Right atrium auricular region (tissue), 2 donors: ENCODE measurements around the gene MYF6. TPM values are rescaled to one million over a fixed set of nuclear protein-coding genes. Genes with fewer than 3 reads are reported as not detected.

Experiments used
- DNase-seq: peaks from one replicate; pipeline ENCODE4 v3.0.0-alpha.2; 2019; ENCODE audit warnings: low spot score
- H3K27ac ChIP-seq, 2 donors: fragments of 200-600 bp; sonication (generic); 1 replicate in 1 of 2; 2 replicates in 1 of 2; pipeline ENCODE4 v1.5.1; 2016 to 2019
- H3K27me3 ChIP-seq, 2 donors: fragments of 200-600 bp; sonication (generic); one replicate each; pipeline versions ENCODE4 v1.5.1 to v1.6.0; 2017 to 2019
- H3K36me3 ChIP-seq: fragments of 200-600 bp; sonication (generic); one replicate; pipeline ENCODE4 v1.5.1; 2016
- H3K4me1 ChIP-seq, 2 donors: fragments of 200-600 bp; sonication (generic); one replicate each; pipeline versions ENCODE4 v1.5.1 to v1.6.0; 2017 to 2019
- H3K4me3 ChIP-seq, 2 donors: fragments of 200-600 bp; sonication (generic); 1 replicate in 1 of 2; 2 replicates in 1 of 2; pipeline ENCODE4 v1.5.1; 2017 to 2019; ENCODE audit warnings: mild to moderate bottlenecking in 1 of 2, moderate library complexity in 1 of 2
- H3K9me3 ChIP-seq, 2 donors: fragments of 200-600 bp; sonication (generic); one replicate each; pipeline ENCODE4 v1.5.1; 2019
- CTCF ChIP-seq, 2 donors: fragments of 200-600 bp; sonication (generic); IDR thresholded peaks; one replicate each; pipeline ENCODE4 v1.5.1; 2019; ENCODE audit warnings: antibody characterized with exemption in 2 of 2
- total RNA-seq, 2 donors: library from RNA; depleted of rRNA; stranded (reverse); fragments of >200 nt; gene quantifications; one replicate each; pipeline ENCODE4 v1.1.0, GENCODE V29; 2016

MYF6 gene
- total RNA-seq, 2 donors from 2014 or later, result 0.28 TPM; not detected in 1

- TF ChIP-seq CTCF (IDR thresholded peaks at IDR 0.05), result no peak
- Histone ChIP-seq H3K4me1 (peaks cover 0 to under 1% of the 10 kb centered on the region in 2 donors), H3K27me3 (peaks cover 0 to 4% of the 10 kb centered on the region in 2 donors), H3K4me3 (peak overlapping the region in 1 of 2 donors; percentile 19), H3K9me3 (no peaks in the 10 kb centered on the region), H3K36me3 (no peaks in the 10 kb centered on the region), H3K27ac (no peak overlapping the region)
- DNase-seq, result no peak
Observed at GRCh38 chr12:80708259-80708974, 983 bp downstream of the MYF6 start.

GRCh38 chr12:80708975-80709328 lies 1.5 kb downstream of the MYF6 start:
- H3K9me3 ChIP-seq, result no peaks in the 10 kb centered on the region
- H3K4me1 ChIP-seq, result peaks cover 0 to 3% of the 10 kb centered on the region in 2 donors
- H3K27me3 ChIP-seq, result peaks cover 0 to 4% of the 10 kb centered on the region in 2 donors
- H3K4me3 ChIP-seq, result no peak overlapping the region
- TF ChIP-seq CTCF (IDR thresholded peaks at IDR 0.05), result no peak
- no peak for DNase-seq
- H3K27ac ChIP-seq, result no peak overlapping the region
- no peaks in the 10 kb centered on the region for H3K36me3 ChIP-seq

DNA sequence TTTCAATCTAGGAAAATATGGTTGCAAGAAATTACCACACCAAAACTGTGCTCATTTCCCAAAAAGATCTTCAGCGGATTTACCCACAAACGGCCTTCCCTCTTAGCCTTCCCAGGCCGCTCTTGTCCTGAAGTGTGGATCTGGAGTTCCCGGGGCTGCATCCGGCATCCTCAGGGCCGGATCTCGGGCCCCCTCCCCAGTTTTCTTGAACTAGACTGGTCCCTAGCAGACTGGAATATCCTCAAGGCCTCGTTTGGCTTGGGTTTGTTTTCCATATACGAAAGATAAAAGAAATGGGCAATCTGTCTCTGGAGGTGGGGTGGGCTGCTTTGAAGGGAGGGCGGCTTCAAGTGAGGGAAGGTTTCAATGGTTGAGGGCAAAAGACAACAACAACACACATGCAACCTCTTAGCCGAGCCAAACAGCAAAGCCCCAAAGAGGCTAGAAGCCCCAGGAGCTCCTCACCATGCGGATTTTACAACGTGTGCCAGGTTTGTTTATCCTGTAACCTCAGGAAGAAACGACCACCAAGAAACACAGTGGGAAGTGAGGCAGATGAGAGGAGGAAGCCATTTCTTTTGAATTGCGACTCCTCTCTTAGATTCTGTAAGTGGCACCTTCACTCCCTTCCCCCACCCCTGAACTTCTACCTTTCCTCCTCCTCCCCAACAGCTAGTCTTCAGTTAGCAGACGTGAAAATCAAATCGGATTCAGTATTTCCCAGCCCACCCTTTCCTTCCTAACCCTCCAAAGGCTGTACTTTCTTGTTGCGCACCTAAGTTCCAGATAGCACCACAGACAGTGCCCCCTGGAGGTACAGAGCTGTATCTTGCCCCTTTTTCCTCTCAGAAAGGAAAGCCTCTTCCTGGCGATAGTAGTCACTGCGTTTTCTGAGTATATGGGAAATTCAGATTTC lies 2.6 kb downstream of the MYF6 start:
- Histone ChIP-seq H3K27me3 (peaks cover 0 to 4% of the 10 kb centered on the region in 2 donors), H3K4me3 (no peak overlapping the region)

GRCh38 chr12:80710727-80711449 lies 3.5 kb downstream of the MYF6 start:
- no peak for TF ChIP-seq CTCF (IDR thresholded peaks at IDR 0.05)
- H3K27ac ChIP-seq, result no peak overlapping the region
- peaks cover 0 to 3% of the 10 kb centered on the region in 2 donors for H3K4me1 ChIP-seq
- H3K9me3 ChIP-seq, result no peaks in the 10 kb centered on the region
- no peak overlapping the region for H3K4me3 ChIP-seq
- no peaks in the 10 kb centered on the region for H3K36me3 ChIP-seq
- peaks cover 0 to 4% of the 10 kb centered on the region in 2 donors for H3K27me3 ChIP-seq
- no peak for DNase-seq

More for the DNA sequence above, 2.6 kb downstream of the MYF6 start:
- Histone ChIP-seq H3K4me1 (peaks cover 0 to 3% of the 10 kb centered on the region in 2 donors), H3K36me3 (no peaks in the 10 kb centered on the region), H3K9me3 (no peaks in the 10 kb centered on the region), H3K27ac (no peak overlapping the region)
- TF ChIP-seq CTCF (IDR thresholded peaks at IDR 0.05), result no peak
- DNase-seq, result no peak

- H3K36me3 ChIP-seq, result no peaks in the 10 kb centered on the region
- H3K4me3 ChIP-seq, result no peak overlapping the region
- peaks cover 0 to 4% of the 10 kb centered on the region in 2 donors for H3K27me3 ChIP-seq
- peaks cover 0 to 3% of the 10 kb centered on the region in 2 donors for H3K4me1 ChIP-seq
- no peak for TF ChIP-seq CTCF (IDR thresholded peaks at IDR 0.05)
- DNase-seq, result no peak
- no peaks in the 10 kb centered on the region for H3K9me3 ChIP-seq
- no peak overlapping the region for H3K27ac ChIP-seq
Observed at GRCh38 chr12:80711866-80712265, 4.4 kb downstream of the MYF6 start.
